Lung (tissue), 12 donors: ENCODE results near the gene C11orf97. TPM values are rescaled to one million over a fixed set of nuclear protein-coding genes. Genes with fewer than 3 reads are reported as not detected.
"Not testable (repeated sequence)": the region's sequence is repeated elsewhere in the genome, so short reads cannot be mapped to it uniquely, and the experiment has no call there.

Source experiments
- ATAC-seq: fragments of 200-7000 bp; cut with Tn5 transposase; one replicate; pipeline ENCODE4 v1.9.1; 2020; ENCODE audit warnings: moderate number of reproducible peaks; ENCODE audit not compliant: insufficient read depth, low FRiP score
- DNase-seq, 3 donors: peaks; one replicate each; pipeline ENCODE4 v3.0.0-alpha.2; 2013 to 2017
- H3K27ac ChIP-seq, 2 donors: one replicate each; pipeline ENCODE4 v1.5.1; 2013; ENCODE audit warnings: mild to moderate bottlenecking in 2 of 2, moderate library complexity in 2 of 2, control low read depth in 1 of 2, inconsistent platforms in 1 of 2, low read depth in 1 of 2, low read length in 1 of 2
- H3K27me3 ChIP-seq, 3 donors: one replicate each; pipeline ENCODE4 v1.5.1; 2013; ENCODE audit warnings: low read length in 2 of 3; ENCODE audit not compliant: control insufficient read depth in 3 of 3, insufficient read depth in 3 of 3
- H3K36me3 ChIP-seq, 4 donors: one replicate each; pipeline ENCODE4 v1.5.1; 2013; ENCODE audit warnings: low read length in 4 of 4, mild to moderate bottlenecking in 1 of 4, moderate library complexity in 1 of 4; ENCODE audit not compliant: control insufficient read depth in 4 of 4, insufficient read depth in 4 of 4
- H3K4me1 ChIP-seq, 5 donors: one replicate each; pipeline ENCODE4 v1.5.1; 2013; ENCODE audit warnings: low read length in 5 of 5, mild to moderate bottlenecking in 2 of 5, moderate library complexity in 1 of 5; ENCODE audit not compliant: control insufficient read depth in 5 of 5, insufficient read depth in 5 of 5
- H3K4me3 ChIP-seq: one replicate; pipeline ENCODE4 v1.5.1; 2013; ENCODE audit warnings: mild to moderate bottlenecking, control low read depth, moderate library complexity
- H3K9ac ChIP-seq, 2 donors: one replicate each; pipeline ENCODE4 v1.5.1; 2013; ENCODE audit warnings: low read length in 2 of 2, control low read depth in 1 of 2; ENCODE audit not compliant: insufficient read depth in 1 of 2
- H3K9me3 ChIP-seq, 4 donors: one replicate each; pipeline ENCODE4 v1.5.1; 2013; ENCODE audit warnings: low read length in 3 of 4, mild to moderate bottlenecking in 1 of 4, moderate library complexity in 1 of 4; ENCODE audit not compliant: control insufficient read depth in 4 of 4, insufficient read depth in 3 of 4
- CTCF ChIP-seq: IDR thresholded peaks from 2 replicates; pipeline ENCODE4 v1.5.1; 2012; ENCODE audit warnings: mild to moderate bottlenecking; ENCODE audit errors: control extremely low read depth, extremely low read depth
- WGBS, 2 donors: extraction: QIAGEN DNeasy Blood & Tissue Kit; methylation state at CpG; one replicate each; pipeline ENCODE4 v1.1.7; 2013; 5-methylcytosine and 5-hydroxymethylcytosine counted together
- polyA plus RNA-seq, 2 donors: library from polyadenylated mRNA; stranded (reverse); fragments of 200-250 nt; gene quantifications; one replicate each; pipeline ENCODE4 v1.2.1, GENCODE V29; 2013
- total RNA-seq, 2 donors: library from RNA; depleted of rRNA in 1 of 2; stranded (reverse); fragments of >200 nt in 1 of 2; gene quantifications; one replicate each; pipeline ENCODE4 v1.2.1, GENCODE V29; 2014 to 2021
- donor health status: control.
- donor health status: control.
- donor health status: Bipolar disorder and iron deficiency.
- donor health status: healthy.
- donor health status: DM: yes; HTN: yes; CAD: no.

C11orf97 gene
- total and polyA plus RNA-seq, 4 donors, result 4.1 to 14.7 (median 6.9) TPM

- no peak for TF ChIP-seq CTCF
- H3K4me3 ChIP-seq, result no peak overlapping the region
- WGBS, 2 donors, result 96 to 97% methylated on average over 5 of the region's 5 CpGs
- DNase-seq, result no peak
- H3K4me1 ChIP-seq, result peaks cover 0 to under 1% (median 0%) of the 10 kb centered on the region in 5 donors
- no peak overlapping the region for H3K9ac ChIP-seq
- H3K9me3 ChIP-seq, result no peaks in the 10 kb centered on the region
- no peaks in the 10 kb centered on the region for H3K36me3 ChIP-seq
- no peak overlapping the region for H3K27ac ChIP-seq
- no peaks in the 10 kb centered on the region for H3K27me3 ChIP-seq
- ATAC-seq, result no peak
Observed at GRCh38 chr11:94568200-94568599, 55.9 kb downstream of the C11orf97 start.

- 82 to 93% methylated on average over 4 of the region's 4 CpGs for WGBS, 2 donors
- H3K27ac ChIP-seq, result no peak overlapping the region
- no peaks in the 10 kb centered on the region for H3K36me3 ChIP-seq
- H3K27me3 ChIP-seq, result no peaks in the 10 kb centered on the region
- no peak overlapping the region for H3K9ac ChIP-seq
- no peak overlapping the region for H3K4me3 ChIP-seq
- DNase-seq (no peak), ATAC-seq (no peak)
- H3K9me3 ChIP-seq, result no peaks in the 10 kb centered on the region
- TF ChIP-seq CTCF, result no peak
- H3K4me1 ChIP-seq, result peaks cover 0 to under 1% (median 0%) of the 10 kb centered on the region in 5 donors
Observed at GRCh38 chr11:94568717-94569116, 56.5 kb downstream of the C11orf97 start.

GRCh38 chr11:94572975-94573374 lies 60.7 kb downstream of the C11orf97 start:
- H3K27ac ChIP-seq, H3K4me1 ChIP-seq, ATAC-seq, H3K27me3 ChIP-seq, H3K9me3 ChIP-seq, DNase-seq, H3K36me3 ChIP-seq, H3K9ac ChIP-seq, H3K4me3 ChIP-seq: not testable (repeated sequence)
- 15 to 32% methylated on average over 2 of the region's 2 CpGs for WGBS, 2 donors

- Histone ChIP-seq H3K4me3 (no peak overlapping the region), H3K9ac (no peak overlapping the region), H3K36me3 (no peaks in the 10 kb centered on the region), H3K27me3 (no peaks in the 10 kb centered on the region), H3K9me3 (no peaks in the 10 kb centered on the region), H3K27ac (no peak overlapping the region), H3K4me1 (peaks cover 0 to 8% (median 0%) of the 10 kb centered on the region in 5 donors)
- 32 to 64% methylated on average over 13 of the region's 13 CpGs for WGBS, 2 donors
- DNase-seq, result no peak
- TF ChIP-seq CTCF, result no peak
- peak; percentile 58 for ATAC-seq
Observed at GRCh38 chr11:94574193-94574961, 62.1 kb downstream of the C11orf97 start.
